ENCODE results near the gene ALPI. TPM values are rescaled to one million over a fixed set of nuclear protein-coding genes. Genes with fewer than 3 reads are reported as not detected.
"Not testable (repeated sequence)": the region's sequence is repeated elsewhere in the genome, so short reads cannot be mapped to it uniquely, and the experiment has no call there.

The ALPI gene
- total RNA-seq: not detected

DNA sequence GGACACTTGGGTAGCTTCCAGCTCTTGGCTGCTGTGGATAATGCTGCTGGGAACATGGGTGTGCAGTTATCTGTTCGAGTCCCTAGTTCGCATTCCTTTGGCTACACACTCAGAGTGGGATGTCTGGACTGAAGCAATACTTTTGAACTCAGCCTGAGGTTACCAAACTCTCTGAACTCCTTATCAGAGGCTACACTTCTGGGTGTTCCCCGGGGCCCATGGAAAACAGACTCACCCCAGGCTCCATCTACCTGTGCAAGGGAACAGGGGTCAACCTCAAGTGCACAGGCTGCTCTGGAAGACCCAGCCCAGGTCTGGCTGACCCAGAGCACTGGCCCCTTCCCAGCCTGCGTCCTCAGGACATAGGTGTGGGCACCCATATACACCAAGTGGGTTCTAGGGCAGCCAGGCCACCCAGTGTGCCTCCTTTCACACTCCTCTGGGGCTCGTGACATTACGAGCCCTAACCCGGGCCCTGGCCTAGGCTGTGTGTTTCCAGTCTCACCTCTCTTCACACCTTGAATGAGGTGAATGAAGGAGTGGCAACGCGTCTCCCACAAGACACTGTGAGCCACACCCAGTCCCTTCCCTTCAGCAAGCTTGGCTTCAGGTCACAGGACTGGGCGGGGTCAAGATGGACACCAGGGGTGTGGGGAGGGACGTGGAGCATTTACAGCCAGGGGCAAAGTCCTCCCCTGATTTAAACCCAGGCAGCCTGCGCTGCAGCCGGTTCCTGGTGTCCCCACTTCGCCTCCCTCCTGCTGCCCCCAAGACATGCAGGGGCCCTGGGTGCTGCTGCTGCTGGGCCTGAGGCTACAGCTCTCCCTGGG, at the start of gene ALPI:
ALPI (plus strand) TSS at position 728 of the 830 bp plus-strand sequence; CDS start at position 775, 47 bp downstream.
- no peak for DNase-seq

DNA sequence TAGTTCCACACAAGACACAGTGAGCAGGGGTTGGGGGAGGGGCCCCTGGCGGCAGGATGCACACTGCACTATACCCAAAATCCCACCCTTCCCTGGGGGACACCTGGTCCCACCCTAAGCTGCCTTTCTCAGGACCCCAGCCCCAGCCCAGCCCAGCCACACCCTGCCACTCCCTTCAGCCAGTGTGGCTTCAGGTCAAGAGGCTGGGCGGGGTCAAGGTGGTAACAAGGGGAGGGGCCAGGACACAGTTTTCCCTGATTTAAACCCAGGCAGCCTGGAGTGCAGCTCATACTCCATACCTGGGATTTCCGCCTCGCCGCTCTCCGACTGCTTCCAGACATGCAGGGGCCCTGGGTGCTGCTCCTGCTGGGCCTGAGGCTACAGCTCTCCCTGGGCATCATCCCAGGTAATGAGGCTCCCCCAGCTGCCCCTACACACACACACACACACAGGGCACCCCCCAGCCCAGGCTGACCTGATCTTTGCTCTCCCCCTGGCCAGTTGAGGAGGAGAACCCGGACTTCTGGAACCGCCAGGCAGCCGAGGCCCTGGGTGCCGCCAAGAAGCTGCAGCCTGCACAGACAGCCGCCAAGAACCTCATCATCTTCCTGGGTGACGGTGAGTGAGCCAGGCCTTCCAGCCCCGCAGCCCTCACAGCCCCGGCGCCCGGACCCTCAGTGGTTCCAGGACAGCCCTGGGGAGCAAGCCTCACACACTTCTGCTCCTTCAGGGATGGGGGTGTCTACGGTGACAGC, 49.2 kb upstream of the ALPI start, which contains the start of gene ALPG:
ALPG (plus strand) TSS at position 289 of the 755 bp plus-strand sequence; CDS start at position 340, 51 bp downstream.
- DNase-seq: no peak

DNA sequence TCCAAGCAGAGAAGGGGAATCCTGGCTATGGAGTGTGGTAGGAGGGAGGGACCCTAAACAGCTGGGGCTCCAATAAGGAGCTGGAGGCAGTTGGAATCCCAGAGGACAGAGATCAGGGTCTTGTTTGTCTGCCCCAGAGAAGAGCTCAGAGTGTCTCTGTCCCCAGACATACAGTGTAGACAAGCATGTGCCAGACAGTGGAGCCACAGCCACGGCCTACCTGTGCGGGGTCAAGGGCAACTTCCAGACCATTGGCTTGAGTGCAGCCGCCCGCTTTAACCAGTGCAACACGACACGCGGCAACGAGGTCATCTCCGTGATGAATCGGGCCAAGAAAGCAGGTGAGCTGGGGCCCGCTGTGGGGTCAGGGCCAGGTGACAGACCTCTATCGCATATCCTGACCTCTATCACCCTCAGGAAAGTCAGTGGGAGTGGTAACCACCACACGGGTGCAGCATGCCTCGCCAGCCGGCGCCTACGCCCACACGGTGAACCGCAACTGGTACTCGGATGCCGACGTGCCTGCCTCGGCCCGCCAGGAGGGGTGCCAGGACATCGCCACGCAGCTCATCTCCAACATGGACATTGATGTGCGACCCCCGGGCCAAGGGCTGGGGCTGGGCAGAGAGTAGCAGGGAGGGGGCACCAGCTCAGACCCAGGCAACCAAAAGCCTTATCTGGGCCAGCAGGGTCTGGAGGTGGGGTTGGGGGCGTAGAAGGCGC, 48.4 kb upstream of the ALPI start:
- not testable (repeated sequence) for DNase-seq

DNA sequence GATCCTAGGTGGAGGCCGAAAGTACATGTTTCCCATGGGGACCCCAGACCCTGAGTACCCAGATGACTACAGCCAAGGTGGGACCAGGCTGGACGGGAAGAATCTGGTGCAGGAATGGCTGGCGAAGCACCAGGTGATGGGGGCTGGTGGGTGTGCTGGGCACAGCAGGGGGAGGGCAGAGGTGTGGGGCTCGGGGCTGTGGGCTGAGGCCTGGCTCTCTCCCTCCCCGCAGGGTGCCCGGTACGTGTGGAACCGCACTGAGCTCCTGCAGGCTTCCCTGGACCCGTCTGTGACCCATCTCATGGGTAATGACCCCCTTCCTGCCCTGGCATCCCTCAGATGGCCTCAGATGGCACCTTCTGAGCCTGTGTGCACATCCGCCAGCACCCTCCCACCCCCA, 47.7 kb upstream of the ALPI start:
- DNase-seq: not testable (repeated sequence)

DNA sequence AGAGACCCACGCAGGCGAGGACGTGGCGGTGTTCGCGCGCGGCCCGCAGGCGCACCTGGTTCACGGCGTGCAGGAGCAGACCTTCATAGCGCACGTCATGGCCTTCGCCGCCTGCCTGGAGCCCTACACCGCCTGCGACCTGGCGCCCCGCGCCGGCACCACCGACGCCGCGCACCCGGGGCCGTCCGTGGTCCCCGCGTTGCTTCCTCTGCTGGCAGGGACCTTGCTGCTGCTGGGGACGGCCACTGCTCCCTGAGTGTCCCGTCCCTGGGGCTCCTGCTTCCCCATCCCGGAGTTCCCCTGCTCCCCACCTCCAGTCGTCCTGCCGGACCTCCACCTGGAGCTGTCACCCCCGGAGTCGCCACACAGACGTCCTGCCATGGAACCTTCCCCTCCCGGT, 46.3 kb upstream of the ALPI start:
- DNase-seq: not testable (repeated sequence)

DNA sequence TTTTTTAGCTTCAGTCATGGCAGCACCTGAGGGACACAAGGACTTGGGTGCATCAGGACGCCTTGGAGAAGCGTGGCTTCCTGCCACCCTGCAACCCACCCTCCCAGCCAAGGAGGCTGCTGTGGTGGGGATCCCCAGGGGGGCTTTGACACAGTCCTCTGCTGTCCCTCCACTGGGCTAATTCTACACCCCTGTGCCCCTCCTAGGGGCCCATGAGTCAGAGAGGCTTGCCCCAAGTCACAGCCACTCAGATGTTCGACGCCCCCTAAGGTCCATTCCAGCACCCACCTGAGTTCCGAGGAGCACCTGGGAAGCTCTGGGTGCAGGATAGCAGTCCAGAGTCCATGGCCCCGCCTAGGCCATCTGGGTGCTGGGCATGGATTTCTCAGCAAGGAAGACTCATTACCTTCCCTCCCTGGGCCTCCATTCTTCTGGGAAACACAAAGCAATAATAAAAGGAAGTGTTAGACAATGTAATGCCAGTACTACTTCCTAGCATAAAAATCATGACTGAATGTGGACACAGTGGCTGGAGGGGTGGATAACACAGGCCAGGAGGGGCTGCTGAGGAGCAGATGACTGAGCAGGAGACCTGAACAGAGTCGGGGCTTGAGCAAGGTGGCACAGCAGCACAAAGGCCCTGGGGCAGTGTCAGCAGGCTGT, 45.6 kb upstream of the ALPI start:
- DNase-seq: no peak

DNA sequence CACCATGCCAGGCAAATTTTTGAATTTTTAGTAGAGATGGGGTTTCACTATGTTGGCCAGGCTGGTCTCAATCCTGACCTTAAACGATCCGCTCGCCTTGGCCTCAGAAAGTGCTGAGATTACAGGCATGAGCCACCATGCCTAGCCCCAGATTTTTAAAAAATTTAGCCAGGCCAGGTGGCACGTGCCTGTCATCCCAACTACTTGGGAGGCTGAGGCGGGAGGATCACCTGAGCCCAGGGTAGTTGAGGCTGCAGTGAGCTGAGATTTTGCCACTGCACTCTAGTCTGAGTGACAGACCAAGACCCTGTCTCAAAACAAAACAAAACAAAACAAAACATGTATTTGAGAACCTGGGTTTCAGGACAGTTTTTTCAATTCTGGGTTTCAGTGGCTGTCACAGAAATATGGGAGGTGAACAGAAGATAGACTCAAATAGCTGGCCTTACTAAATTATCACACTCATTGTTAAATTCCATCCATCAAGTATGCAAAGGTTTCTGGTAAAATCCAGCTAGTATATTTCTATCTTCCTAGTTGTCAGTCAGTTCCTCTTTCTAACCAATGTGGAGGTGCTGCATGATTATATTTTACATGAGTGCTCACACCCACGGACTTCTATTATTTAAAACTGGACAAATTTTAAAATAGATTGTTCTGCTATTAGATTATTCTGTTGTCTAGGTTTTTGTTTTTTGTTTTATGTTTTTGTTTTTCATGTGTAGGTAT, 43.9 kb upstream of the ALPI start:
- no peak for DNase-seq

DNA sequence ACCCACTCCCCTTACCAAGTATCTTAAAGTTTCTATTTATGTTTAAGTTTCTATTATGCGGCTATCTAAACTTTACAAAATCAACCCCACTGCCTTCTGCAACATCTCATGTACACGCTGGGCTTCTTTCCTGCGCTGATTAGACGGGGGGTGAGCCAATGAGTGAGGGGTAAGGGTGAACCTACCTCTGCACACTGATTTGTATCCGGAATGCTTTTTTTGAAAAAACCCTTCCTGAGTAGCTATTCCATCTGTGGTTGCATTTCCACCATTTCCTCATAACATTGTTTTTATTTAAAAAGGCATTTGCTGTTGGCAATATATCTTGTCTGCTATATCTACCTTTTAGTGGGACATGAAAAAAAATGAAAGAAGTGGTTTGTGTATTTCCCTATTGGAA, 43.0 kb upstream of the ALPI start:
- DNase-seq: no peak

DNA sequence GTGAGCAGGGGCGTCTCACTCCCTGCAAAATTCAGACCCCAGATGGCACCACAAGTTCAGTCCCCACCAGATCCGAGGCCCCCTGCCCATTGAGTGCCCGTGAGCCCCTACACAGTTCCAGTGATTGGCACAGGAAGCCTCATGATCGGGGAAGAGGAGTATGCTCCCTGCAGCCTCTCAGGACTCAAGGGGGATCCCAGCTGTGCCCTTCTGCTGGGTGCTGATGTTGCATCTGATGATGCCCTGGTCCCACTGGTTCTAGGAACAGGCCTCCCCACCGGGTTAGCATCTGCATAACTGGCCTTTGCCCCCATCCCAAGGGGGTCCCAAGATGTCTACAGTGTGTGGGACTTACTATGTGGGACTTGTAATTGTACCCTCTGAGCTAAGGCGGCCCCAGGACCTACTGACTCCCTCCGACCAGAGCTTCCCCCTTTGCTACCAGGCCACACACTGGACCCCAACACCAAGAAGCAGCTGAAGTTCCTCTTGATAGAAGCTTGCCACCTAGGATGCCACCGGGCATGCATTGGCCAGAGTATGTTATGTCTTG, 40.7 kb upstream of the ALPI start:
- no peak for DNase-seq

DNA sequence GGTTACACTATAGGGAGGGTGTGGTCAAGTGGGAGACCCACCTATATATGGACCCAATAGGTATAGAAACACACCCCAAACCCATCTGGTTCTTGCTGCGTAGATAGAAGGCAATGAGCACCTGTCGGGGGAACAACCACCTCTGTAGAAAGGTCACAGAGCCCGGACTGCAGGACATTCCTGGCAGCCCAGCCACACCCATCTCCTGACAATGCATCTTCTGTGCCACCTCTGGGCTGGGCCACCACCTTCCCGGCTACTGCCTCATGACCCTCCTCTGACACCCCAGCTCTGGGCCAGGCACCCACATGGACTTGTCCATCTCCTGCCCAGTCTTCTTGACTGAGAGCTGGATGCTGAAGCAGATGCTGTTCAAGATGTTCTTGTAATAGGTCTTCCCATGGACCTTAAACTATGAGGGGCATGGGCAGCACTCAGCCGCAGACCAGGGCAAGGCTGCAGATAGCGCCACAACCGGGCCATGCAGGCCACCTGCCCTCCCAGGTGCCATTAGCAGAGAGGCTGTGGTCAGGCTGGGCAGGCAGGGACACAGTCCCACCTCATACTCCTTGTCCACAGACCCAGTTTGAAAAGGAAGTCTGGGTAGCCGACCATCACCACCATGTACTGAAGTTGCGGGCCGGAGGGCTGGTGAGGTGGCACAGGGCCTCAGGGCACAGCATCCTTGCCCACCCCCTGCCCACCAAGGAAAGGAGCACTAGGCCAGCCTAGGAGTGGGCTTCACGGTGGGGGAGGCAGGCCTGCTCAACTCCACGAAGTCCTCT, 40.0 kb upstream of the ALPI start:
- DNase-seq: no peak

DNA sequence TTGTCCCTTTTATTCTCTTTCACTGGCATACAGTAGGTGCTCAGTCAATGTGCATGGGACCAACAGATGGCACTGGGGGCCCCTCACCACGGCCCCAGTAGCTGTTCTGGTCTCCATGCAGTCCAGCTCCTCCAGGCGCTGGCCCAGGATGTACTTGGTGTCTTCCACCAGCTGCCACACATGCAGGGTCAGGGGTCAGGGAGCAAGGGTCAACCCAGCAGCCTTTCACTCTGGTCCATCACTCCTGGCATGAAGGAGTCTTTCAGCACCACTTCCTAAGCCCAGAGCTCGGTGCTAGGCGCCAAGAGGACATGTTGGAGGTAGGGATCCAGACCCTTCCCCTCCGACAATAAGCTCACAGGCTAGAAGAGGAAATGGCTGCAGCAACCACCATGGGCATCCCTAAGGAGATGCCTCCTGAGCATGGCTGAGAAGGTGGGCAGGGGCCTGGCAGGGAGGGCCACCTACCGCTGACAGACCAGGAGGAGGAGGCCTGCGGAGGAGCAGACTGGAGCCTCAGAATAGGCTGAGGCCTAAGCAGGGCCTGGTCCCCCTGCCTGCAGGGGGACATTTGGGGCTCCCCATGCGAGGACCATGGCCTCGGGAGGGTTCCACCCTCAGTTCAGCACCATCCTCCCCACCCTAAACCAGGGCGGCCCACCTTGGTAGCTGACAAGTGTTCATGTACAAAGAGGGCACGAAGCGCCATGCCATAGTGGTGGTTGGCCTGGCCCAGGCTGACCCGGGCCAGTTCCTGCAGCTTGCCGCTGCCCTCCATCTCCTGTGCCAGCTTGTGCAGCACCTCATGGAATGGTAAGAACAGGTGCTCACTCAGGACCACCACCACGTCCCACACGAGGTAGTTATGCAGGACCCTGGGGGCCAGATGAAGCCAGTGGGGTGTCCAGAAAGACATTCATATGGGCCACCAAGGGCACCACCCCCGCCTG, 39.2 kb upstream of the ALPI start:
- no peak for DNase-seq

DNA sequence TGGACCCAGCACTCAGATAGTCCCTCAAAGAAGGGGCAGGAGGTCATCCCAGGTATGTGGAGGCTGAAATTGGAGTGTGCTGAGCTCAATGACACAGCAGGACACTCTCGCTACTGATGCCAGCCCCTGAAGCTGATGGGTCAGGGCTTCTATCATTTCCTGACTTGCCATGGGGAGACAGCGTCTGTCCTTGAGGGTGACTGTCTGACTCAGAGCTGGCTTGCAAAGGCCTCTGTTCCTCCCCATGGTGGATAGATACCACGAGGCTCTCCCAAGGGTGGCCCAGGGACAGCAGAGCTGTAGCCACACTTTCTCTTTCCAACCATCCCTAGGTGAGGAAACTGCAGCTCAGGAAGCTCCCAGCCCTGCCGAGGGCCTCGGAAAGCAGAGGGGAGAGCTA, 38.5 kb upstream of the ALPI start:
- DNase-seq: no peak

DNA sequence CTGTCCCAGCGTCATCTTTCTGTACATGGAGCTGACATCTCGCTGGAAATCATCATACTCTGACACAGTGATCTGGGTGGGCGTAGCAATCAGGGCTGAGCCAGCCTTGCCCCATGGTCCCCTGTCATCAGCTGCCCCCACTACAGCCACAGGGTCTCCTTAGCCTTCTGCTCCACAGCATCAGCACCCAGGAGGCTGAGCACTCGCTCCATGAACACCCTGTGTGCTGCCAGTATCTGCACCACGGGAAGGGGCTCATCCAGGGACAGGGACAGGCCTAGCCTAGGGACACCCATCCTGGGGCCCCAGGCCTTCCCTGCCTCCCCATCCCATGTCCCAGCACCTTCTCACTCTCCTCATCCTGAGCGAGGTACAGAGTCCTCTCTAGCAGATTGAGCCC, 37.9 kb upstream of the ALPI start:
- no peak for DNase-seq

DNA sequence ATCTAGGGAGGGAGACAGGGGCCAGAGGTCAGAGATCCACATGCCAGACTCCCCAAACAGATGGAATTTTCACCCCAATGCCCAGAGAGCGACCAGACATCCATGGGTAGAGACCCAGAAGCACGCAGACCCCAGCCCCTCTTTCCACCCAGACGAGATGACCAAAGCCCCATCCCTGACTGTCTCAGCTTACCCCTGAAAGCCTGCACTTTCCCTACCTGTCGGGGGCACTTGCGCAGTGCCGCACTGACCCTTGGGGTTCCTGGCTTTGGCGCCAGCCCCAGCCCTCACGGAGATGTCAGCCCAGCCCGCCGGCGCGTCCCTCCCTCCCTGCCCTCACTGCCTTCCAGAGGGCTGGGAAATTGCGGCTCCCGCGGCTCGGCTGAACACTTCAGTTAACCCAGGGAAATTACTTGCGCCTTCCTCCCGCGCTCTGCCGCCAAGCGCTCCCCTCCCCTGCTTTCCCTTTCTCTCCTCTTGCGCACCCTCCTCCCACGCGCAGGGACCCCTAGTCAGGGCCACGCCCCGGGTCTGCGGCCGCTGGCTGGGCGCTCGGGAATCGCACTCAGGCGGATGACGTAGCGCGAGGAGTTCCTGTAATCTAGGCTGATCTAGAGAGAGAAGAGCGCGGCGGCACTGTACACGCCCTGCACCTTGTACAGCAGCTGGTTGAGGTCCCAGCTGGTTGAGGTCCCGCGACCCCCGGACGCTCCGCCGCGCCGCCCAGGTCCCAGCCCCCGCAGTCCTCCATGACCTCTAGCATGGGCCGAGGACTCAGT, 37.3 kb upstream of the ALPI start:
- peak; percentile 51 for DNase-seq

DNA sequence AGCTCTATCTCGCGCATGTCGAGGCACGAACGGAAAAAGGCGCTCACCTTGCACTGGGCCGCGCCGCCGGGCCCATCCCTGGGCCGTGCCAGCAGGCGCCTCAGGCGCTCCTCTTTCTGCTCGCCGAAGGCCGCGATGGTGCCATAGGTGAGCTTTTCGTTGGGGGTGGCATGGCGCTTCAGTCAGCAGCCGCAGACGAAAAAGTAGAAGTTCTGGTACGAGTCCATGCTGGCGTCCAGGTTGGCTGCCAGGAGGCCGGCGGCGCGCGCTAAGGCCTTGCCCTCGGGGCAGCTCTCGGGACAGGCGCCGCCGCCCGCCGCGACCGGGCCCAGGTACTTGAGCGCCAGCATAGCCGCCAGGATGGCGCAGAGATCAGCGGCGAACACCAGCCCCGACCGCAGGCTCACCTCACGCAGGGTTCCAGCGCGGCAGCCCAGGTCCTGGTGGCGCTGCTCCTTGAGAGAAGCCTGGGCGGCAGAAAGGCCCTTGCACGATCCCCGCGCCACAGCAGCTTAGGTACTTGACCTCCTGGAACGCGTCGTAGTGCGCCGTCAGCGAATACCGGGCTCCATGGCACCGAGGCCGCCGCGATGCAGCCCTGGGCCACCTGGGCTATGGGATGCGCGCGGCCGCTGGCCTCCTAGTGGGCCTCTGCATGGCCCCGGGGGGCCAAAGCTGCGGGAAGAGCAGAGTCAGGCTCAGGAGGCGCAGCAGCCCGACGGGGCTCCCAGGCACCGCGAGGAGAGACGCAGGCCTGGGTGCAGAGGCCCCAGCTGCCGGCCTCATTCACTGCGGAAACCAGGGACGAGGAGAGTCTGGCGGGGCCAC, 36.5 kb upstream of the ALPI start:
- no peak for DNase-seq

DNA sequence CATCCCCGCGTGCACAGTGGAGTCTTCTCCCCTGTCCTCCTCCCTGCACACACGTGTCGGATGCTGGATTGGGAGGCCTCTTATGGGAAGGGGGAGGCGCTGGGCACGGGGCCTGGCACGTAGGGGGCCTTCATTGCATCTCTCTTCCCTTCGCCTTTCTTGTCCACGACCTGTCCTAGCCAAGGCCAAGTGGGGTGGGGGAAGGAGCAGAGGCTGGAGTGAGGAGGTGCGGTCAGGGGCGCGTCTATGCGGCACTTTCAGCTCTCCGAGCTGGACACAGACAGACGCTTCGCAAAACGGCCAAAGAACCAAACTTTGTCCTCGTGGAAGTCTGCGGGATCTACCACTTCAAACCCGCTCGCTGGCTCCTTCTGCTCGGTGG, 35.9 kb upstream of the ALPI start:
- DNase-seq: no peak

DNA sequence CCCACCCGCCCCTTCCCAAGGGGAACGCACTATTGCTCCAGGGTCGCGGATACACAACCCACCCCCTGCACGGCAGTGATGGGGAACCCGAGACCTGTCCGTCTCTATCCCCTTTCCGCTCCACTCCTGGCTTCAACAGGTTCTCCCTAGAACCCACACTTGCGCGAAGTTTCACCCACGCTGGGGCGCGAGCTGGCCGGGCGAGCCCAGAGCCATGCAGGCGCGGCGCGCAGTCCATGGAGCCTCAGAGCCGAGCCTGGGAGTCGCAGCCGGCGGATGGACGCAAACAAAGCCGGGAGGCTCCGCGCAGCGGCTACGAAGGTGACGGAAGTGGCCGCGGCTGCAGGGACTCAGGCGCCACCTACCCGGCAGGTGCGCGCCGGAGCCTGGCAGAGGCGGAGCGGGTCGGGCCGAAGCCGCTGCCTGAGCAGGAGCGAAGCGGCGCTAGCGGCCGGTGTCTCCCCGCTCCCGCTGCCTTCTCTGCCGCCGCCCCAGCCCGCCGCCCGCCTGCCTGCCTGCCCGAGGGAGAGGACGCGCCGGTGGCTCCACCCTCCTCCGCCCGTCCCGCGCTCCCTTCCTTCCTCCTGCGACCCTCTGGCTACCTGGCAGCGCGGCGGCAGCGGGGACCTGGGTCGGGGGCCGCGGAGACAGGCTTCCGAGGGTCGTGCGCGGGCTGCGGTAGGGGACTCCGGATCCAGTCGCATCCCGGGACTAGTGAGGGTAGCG, 35.3 kb upstream of the ALPI start:
- no peak for DNase-seq

Data from tongue (tissue), 2 donors.